GM21528 (cell line): ENCODE measurements around the gene MTNR1B.

Source experiments
- ATAC-seq: cut with Tn5 transposase; IDR thresholded peaks from one replicate; pipeline ENCODE4 v1.9.1; 2021; ENCODE audit warnings: mild to moderate bottlenecking, moderate library complexity; ENCODE audit not compliant: unreplicated experiment, low FRiP score

MTNR1B gene

GRCh38 chr11:92977401-92977800 lies 8.0 kb downstream of the MTNR1B start:
- no peak for ATAC-seq

- no peak for ATAC-seq
Observed at GRCh38 chr11:92978271-92979111, 9.0 kb downstream of the MTNR1B start.

- no peak for ATAC-seq
Observed at GRCh38 chr11:92979176-92979575, 9.7 kb downstream of the MTNR1B start.

- no peak for ATAC-seq
Observed at GRCh38 chr11:92980312-92980711, 10.9 kb downstream of the MTNR1B start.

GRCh38 chr11:92981508-92982043 lies 12.1 kb downstream of the MTNR1B start:
- ATAC-seq: no peak

- no peak for ATAC-seq
Observed at GRCh38 chr11:92986585-92986984, 17.1 kb downstream of the MTNR1B start.

- no peak for ATAC-seq
Observed at GRCh38 chr11:92993004-92993403, 23.6 kb downstream of the MTNR1B start.

GRCh38 chr11:93000511-93001476 lies 31.3 kb downstream of the MTNR1B start:
- ATAC-seq: no peak

GRCh38 chr11:93001806-93002205 lies 32.4 kb downstream of the MTNR1B start:
- ATAC-seq: no peak

GRCh38 chr11:93002380-93002779 lies 32.9 kb downstream of the MTNR1B start:
- no peak for ATAC-seq

GRCh38 chr11:93005239-93005638 lies 35.8 kb downstream of the MTNR1B start:
- ATAC-seq: no peak

- no peak for ATAC-seq
Observed at GRCh38 chr11:93013646-93014045, 44.2 kb downstream of the MTNR1B start.

- ATAC-seq: no peak
Observed at GRCh38 chr11:93016595-93016994, 47.1 kb downstream of the MTNR1B start.

GRCh38 chr11:93017821-93018690 lies 48.6 kb downstream of the MTNR1B start:
- ATAC-seq: no peak

- no peak for ATAC-seq
Observed at GRCh38 chr11:93020248-93021046, 51.0 kb downstream of the MTNR1B start.

- no peak for ATAC-seq
Observed at GRCh38 chr11:93024369-93024768, 54.9 kb downstream of the MTNR1B start.

- ATAC-seq: no peak
Observed at GRCh38 chr11:93025558-93026255, 56.3 kb downstream of the MTNR1B start.

GRCh38 chr11:93028960-93029522 lies 59.6 kb downstream of the MTNR1B start:
- ATAC-seq: no peak
